GM12878 (cell line): ENCODE data around the gene FAM89A.

Experiments used
- BRCA1 ChIP-seq: IDR thresholded peaks from 2 replicates; pipeline ENCODE4 v1.6.1; 2011; ENCODE audit warnings: low read depth, low read length, improper control_type of control experiment
- CBX5 ChIP-seq: sonication (generic); IDR thresholded peaks from 2 replicates; pipeline ENCODE4 v1.6.1; 2016; ENCODE audit warnings: low read depth, moderate library complexity, mild to moderate bottlenecking, inconsistent platforms
- CHD4 ChIP-seq: fragments of 200-600 bp; sonication (generic); IDR thresholded peaks from 2 replicates; pipeline ENCODE4 v1.6.1; 2016; ENCODE audit warnings: mild to moderate bottlenecking
- CTCF ChIP-seq, 3 experiments: IDR thresholded peaks in 2 of 3; conservative IDR thresholded peaks in 1 of 3; 2 replicates each; pipeline ENCODE4 v1.5.1; 2011; ENCODE audit warnings: low read depth in 3 of 3, low read length in 3 of 3, mild to moderate bottlenecking in 3 of 3, control low read depth in 2 of 3, moderate library complexity in 2 of 3, inconsistent platforms in 1 of 3, mixed read lengths in 1 of 3; ENCODE audit not compliant: control insufficient read depth in 2 of 3, insufficient read depth in 1 of 3; ENCODE audit errors: extremely low read depth in 1 of 3
- EGR1 ChIP-seq, 2 experiments: IDR thresholded peaks; 1 replicate in 1 of 2; 2 replicates in 1 of 2; pipeline ENCODE4 v1.6.1; 2011 to 2012; ENCODE audit warnings: low read depth in 2 of 2, low read length in 2 of 2, borderline replicate concordance in 1 of 2, mild to moderate bottlenecking in 1 of 2, moderate library complexity in 1 of 2
- FOXM1 ChIP-seq: IDR thresholded peaks from 2 replicates; pipeline ENCODE4 v1.6.1; 2012; ENCODE audit warnings: low read depth, mild to moderate bottlenecking, inconsistent platforms, low read length, moderate library complexity
- NRF1 ChIP-seq: conservative IDR thresholded peaks from 2 replicates; pipeline ENCODE4 v1.6.1; 2011; ENCODE audit warnings: mild to moderate bottlenecking, low read depth, low read length, improper control_type of control experiment
- POLR2A ChIP-seq: IDR thresholded peaks from 2 replicates; pipeline ENCODE4 v1.6.1; 2011; ENCODE audit warnings: low read depth, mild to moderate bottlenecking, low read length
- RAD21 ChIP-seq: IDR thresholded peaks from 2 replicates; pipeline ENCODE4 v1.6.1; 2011; ENCODE audit warnings: mild to moderate bottlenecking, low read depth, low read length, moderate library complexity; ENCODE audit not compliant: insufficient read depth
- RCOR1 ChIP-seq: conservative IDR thresholded peaks from 2 replicates; pipeline ENCODE4 v1.6.1; 2012; ENCODE audit warnings: low read depth, low read length, improper control_type of control experiment
- SIX5 ChIP-seq: IDR thresholded peaks from 2 replicates; pipeline ENCODE4 v1.6.1; 2011; ENCODE audit warnings: mild to moderate bottlenecking, low read depth, low read length, moderate library complexity; ENCODE audit not compliant: severe bottlenecking
- TCF12 ChIP-seq: IDR thresholded peaks from 2 replicates; pipeline ENCODE4 v1.6.1; 2011; ENCODE audit warnings: low read depth, mild to moderate bottlenecking, low read length

- TF ChIP-seq TCF12 (no peak), SIX5 (no peak), CTCF (IDR thresholded peaks at IDR 0.05 in 2 of 3, conservative IDR thresholded peaks at IDR 0.05 in 1 of 3; ENCODE audit: control insufficient read depth in 2 of 3, extremely low read depth in 1 of 3, insufficient read depth in 1 of 3, low read depth in 3 of 3, low read length in 3 of 3) (no peak), RAD21 (no peak), CHD4 (no peak), POLR2A (no peak), CBX5 (no peak), RCOR1 (no peak), EGR1 (IDR thresholded peaks at IDR 0.05; ENCODE audit: borderline replicate concordance in 1 of 2, low read depth in 2 of 2, low read length in 2 of 2) (no peak), BRCA1 (no peak), FOXM1 (no peak), NRF1 (no peak)
These were observed 1.7 kb upstream of the FAM89A start for GRCh38 chr1:231041719-231042261.
